H1 (cell line): Measurements from ENCODE around the gene PDPK1. TPM values are rescaled to one million over a fixed set of nuclear protein-coding genes. Genes with fewer than 3 reads are reported as not detected.
"Not testable (repeated sequence)": the region's sequence is repeated elsewhere in the genome, so short reads cannot be mapped to it uniquely, and the experiment has no call there.

ENCODE experiments used
- CTCF ChIA-PET: fragments of 300-600 bp; sonication (Branson Sonifier 250); formaldehyde crosslinking; loops from one replicate; lab custom pipeline; 2021; ENCODE audit not compliant: partially characterized antibody; lab: Charles Lee
- POLR2A ChIA-PET: fragments of 300-600 bp; sonication (Branson Sonifier 250); formaldehyde crosslinking; loops from one replicate; lab custom pipeline; 2021; ENCODE audit warnings: inconsistent platforms; ENCODE audit not compliant: partially characterized antibody; lab: Charles Lee
- DNase-seq, 2 experiments: peaks; one replicate each; pipeline versions ENCODE4 v3.0.0 to v3.0.0-alpha.2; 2010 to 2022; ENCODE audit warnings: low spot score in 2 of 2, low read depth in 1 of 2, mixed read lengths in 1 of 2
- FAIRE-seq: peaks from 2 replicates; lab custom pipeline; 2011; peaks lifted over from hg19 to GRCh38; lab: Jason Lieb, UNC
- H2AFZ ChIP-seq: 2 replicates; pipeline ENCODE4 v1.8.1; 2012; ENCODE audit warnings: low read length, inconsistent platforms
- H2AK5ac ChIP-seq: 2 replicates; pipeline ENCODE4 v1.6.1; 2013; ENCODE audit warnings: low read depth, low read length
- H2BK120ac ChIP-seq: replicated peaks from 2 replicates; pipeline ENCODE3; 2013; ENCODE audit warnings: low read depth, low read length, inconsistent platforms
- H2BK12ac ChIP-seq: 2 replicates; pipeline ENCODE4 v1.6.1; 2013; ENCODE audit warnings: low read depth, low read length
- H2BK15ac ChIP-seq: 2 replicates; pipeline ENCODE4 v1.6.1; 2013; ENCODE audit warnings: low read length
- H2BK20ac ChIP-seq: 2 replicates; pipeline ENCODE4 v1.6.1; 2013; ENCODE audit warnings: low read length
- H2BK5ac ChIP-seq: 2 replicates; pipeline ENCODE4 v1.6.1; 2013; ENCODE audit warnings: low read depth, low read length
- H3K14ac ChIP-seq: 2 replicates; pipeline ENCODE4 v1.6.1; 2013; ENCODE audit warnings: inconsistent platforms; ENCODE audit not compliant: insufficient read length
- H3K18ac ChIP-seq: 2 replicates; pipeline ENCODE4 v1.6.1; 2013; ENCODE audit warnings: low read length; ENCODE audit errors: extremely low read depth
- H3K23ac ChIP-seq: 2 replicates; pipeline ENCODE4 v1.6.1; 2013; ENCODE audit warnings: inconsistent platforms; ENCODE audit not compliant: insufficient read length
- H3K23me2 ChIP-seq: 2 replicates; pipeline ENCODE4 v1.6.1; 2013; ENCODE audit warnings: low read depth, low read length
- H3K27ac ChIP-seq: 2 replicates; pipeline ENCODE4 v1.6.1; 2011; ENCODE audit warnings: low read depth, low read length, inconsistent platforms
- H3K27me3 ChIP-seq, 4 experiments: replicated peaks in 1 of 4; 1 replicate in 1 of 4; 2 replicates in 3 of 4; pipeline versions ENCODE4 v1.6.1 to v1.8.1; 2011 to 2013; ENCODE audit warnings: low read length in 3 of 4, mild to moderate bottlenecking in 3 of 4, inconsistent platforms in 2 of 4, mixed read lengths in 2 of 4, moderate library complexity in 1 of 4; ENCODE audit not compliant: control insufficient read depth in 3 of 4, insufficient read depth in 3 of 4; ENCODE audit errors: extremely low read depth in 1 of 4
- H3K36me3 ChIP-seq, 4 experiments: 2 replicates each; pipeline versions ENCODE4 v1.6.1 to v1.8.1; 2011 to 2013; ENCODE audit warnings: mild to moderate bottlenecking in 4 of 4, low read length in 3 of 4, moderate library complexity in 2 of 4, control low read depth in 1 of 4, inconsistent platforms in 1 of 4; ENCODE audit not compliant: insufficient read depth in 4 of 4, control insufficient read depth in 2 of 4
- H3K4ac ChIP-seq: replicated peaks from 2 replicates; pipeline ENCODE3; 2013; ENCODE audit warnings: low read length, low read depth, mixed read lengths, inconsistent platforms; ENCODE audit not compliant: insufficient read length
- H3K4me1 ChIP-seq, 4 experiments: replicated peaks in 1 of 4; 1 replicate in 1 of 4; 2 replicates in 3 of 4; pipeline versions ENCODE4 v1.6.1 to v1.8.1; 2011 to 2013; ENCODE audit warnings: low read length in 3 of 4, inconsistent platforms in 2 of 4, mixed read lengths in 1 of 4; ENCODE audit not compliant: insufficient read depth in 4 of 4, control insufficient read depth in 3 of 4
- H3K4me2 ChIP-seq, 2 experiments: 2 replicates each; pipeline versions ENCODE4 v1.6.1 to v1.8.1; 2011 to 2013; ENCODE audit warnings: low read depth in 2 of 2, low read length in 2 of 2, control low read depth in 1 of 2, inconsistent platforms in 1 of 2, mild to moderate bottlenecking in 1 of 2; ENCODE audit not compliant: insufficient read depth in 1 of 2
- H3K4me3 ChIP-seq, 4 experiments: fragments of 200-600, 300-600 bp in 1 of 4; sonication (generic), shearing (Covaris generic), sonication (Bioruptor Twin) in 1 of 4; 2 replicates each; pipeline versions ENCODE4 v1.5.1 to v1.8.1; 2011 to 2016; ENCODE audit warnings: low read length in 4 of 4, low read depth in 3 of 4, control low read depth in 2 of 4, inconsistent platforms in 2 of 4, mild to moderate bottlenecking in 2 of 4, mixed read lengths in 1 of 4, moderate library complexity in 1 of 4; ENCODE audit not compliant: insufficient read depth in 2 of 4; ENCODE audit errors: extremely low read depth in 1 of 4
- H3K56ac ChIP-seq: replicated peaks from 2 replicates; pipeline ENCODE3; 2013; ENCODE audit warnings: low read depth, mild to moderate bottlenecking, mixed read lengths, low read length, inconsistent platforms; ENCODE audit not compliant: insufficient read length
- H3K79me1 ChIP-seq: 2 replicates; pipeline ENCODE4 v1.6.1; 2013; ENCODE audit warnings: low read depth, low read length, control low read depth
- H3K79me2 ChIP-seq, 2 experiments: 2 replicates each; pipeline versions ENCODE4 v1.6.1 to v1.8.1; 2012 to 2013; ENCODE audit warnings: low read length in 2 of 2, mild to moderate bottlenecking in 2 of 2, inconsistent platforms in 1 of 2; ENCODE audit not compliant: insufficient read depth in 2 of 2, control insufficient read depth in 1 of 2
- H3K9ac ChIP-seq, 4 experiments: replicated peaks in 1 of 4; 1 replicate in 1 of 4; 2 replicates in 3 of 4; pipeline versions ENCODE4 v1.6.1 to v1.8.1; 2011 to 2013; ENCODE audit warnings: low read depth in 3 of 4, low read length in 3 of 4, control low read depth in 2 of 4, mild to moderate bottlenecking in 2 of 4, moderate library complexity in 2 of 4, inconsistent platforms in 1 of 4; ENCODE audit errors: extremely low read depth in 1 of 4
- H3K9me3 ChIP-seq, 2 experiments: 2 replicates each; pipeline versions ENCODE4 v1.6.1 to v1.8.1; 2012 to 2013; ENCODE audit warnings: mild to moderate bottlenecking in 2 of 2, moderate library complexity in 2 of 2, control low read depth in 1 of 2, inconsistent platforms in 1 of 2, low read depth in 1 of 2, low read length in 1 of 2, mixed read lengths in 1 of 2; ENCODE audit not compliant: insufficient read depth in 2 of 2
- H4K20me1 ChIP-seq, 2 experiments: replicated peaks in 1 of 2; 2 replicates each; pipeline versions ENCODE3 to v1.8.1; 2011 to 2013; ENCODE audit warnings: inconsistent platforms in 2 of 2, low read length in 2 of 2, mild to moderate bottlenecking in 1 of 2; ENCODE audit not compliant: insufficient read depth in 2 of 2, control insufficient read depth in 1 of 2
- H4K5ac ChIP-seq: 2 replicates; pipeline ENCODE4 v1.6.1; 2013; ENCODE audit warnings: low read length, low read depth, mixed read lengths, inconsistent platforms; ENCODE audit not compliant: insufficient read length
- H4K8ac ChIP-seq: 2 replicates; pipeline ENCODE4 v1.8.0; 2013; ENCODE audit warnings: mild to moderate bottlenecking, moderate library complexity, low read length, inconsistent platforms; ENCODE audit not compliant: insufficient read depth; ENCODE audit errors: extremely low read depth
- H4K91ac ChIP-seq: replicated peaks from 2 replicates; pipeline ENCODE3; 2013; ENCODE audit warnings: low read length, mixed read lengths, inconsistent platforms; ENCODE audit not compliant: insufficient read length
- WGBS, 2 experiments: shearing (Covaris generic) in 1 of 2; methylation state at CpG; one replicate each; pipeline versions ENCODE4 v1.1.6 to v1.1.7; 2013 to 2015; ENCODE audit warnings: low lambda C conversion rate in 2 of 2, mixed read lengths in 2 of 2, inconsistent platforms in 1 of 2, low coverage in 1 of 2, missing lambda C conversion rate in 1 of 2; ENCODE audit not compliant: insufficient replicate concordance in 2 of 2, insufficient coverage in 1 of 2, insufficient read length in 1 of 2; ENCODE audit errors: extremely low coverage in 1 of 2, missing lambda C conversion rate in 1 of 2; 5-methylcytosine and 5-hydroxymethylcytosine counted together
- polyA plus RNA-seq, 7 experiments: library from polyadenylated mRNA; depleted of rRNA in 3 of 7; stranded (reverse) in 5 of 7; unstranded in 2 of 7; fragments of >200 nt in 5 of 7; fragments of 200-250 nt in 2 of 7; gene quantifications; 1 replicate in 5 of 7; 2 replicates in 1 of 7; 4 replicates in 1 of 7; pipeline versions ENCODE4 v1.2.1 to v1.2.3, GENCODE V29; 2011 to 2013; ENCODE audit warnings: missing spikeins in 2 of 7, mixed read lengths in 2 of 7
- total RNA-seq: library from RNA; stranded (reverse); fragmentation: NEBNext Ultra II Directional; extraction: Animal tissue kit (Norgen Biotek cat#: 25700); gene quantifications from 2 replicates; pipeline ENCODE4 v1.2.1, GENCODE V29; 2021

PDPK1 gene
- total and polyA plus RNA-seq, 2 of the 8 experiments (the other 6 are each of a cell fraction or from before 2014, with no cell fraction given), result 17.1 to 27.8 TPM

- H3K27me3 ChIP-seq, H2AK5ac ChIP-seq, H3K18ac ChIP-seq, H3K23me2 ChIP-seq, H3K79me1 ChIP-seq, H2BK12ac ChIP-seq, H3K56ac ChIP-seq, H3K36me3 ChIP-seq, H2AFZ ChIP-seq, FAIRE-seq, POLR2A ChIA-PET, H3K4ac ChIP-seq, H2BK15ac ChIP-seq, H3K14ac ChIP-seq, H4K8ac ChIP-seq, H3K9ac ChIP-seq, H4K5ac ChIP-seq, H2BK20ac ChIP-seq, H3K27ac ChIP-seq, H3K9me3 ChIP-seq, H4K20me1 ChIP-seq, H3K4me1 ChIP-seq, H2BK120ac ChIP-seq, H3K23ac ChIP-seq, H3K4me3 ChIP-seq, DNase-seq, H2BK5ac ChIP-seq, H4K91ac ChIP-seq: not testable (repeated sequence)
- H3K79me2 ChIP-seq, result peaks cover 0 to 30% of the 10 kb centered on the region in 2 experiments; a peak in 2 of 4 replicates
- WGBS, 2 experiments, result 89% methylated on average over 24 of the region's 24 CpGs; no CpG with 5 or more reads in 1 of the 2 experiments
- H3K4me2 ChIP-seq, result peak overlapping the region in 1 of 2 experiments; percentile 58; a peak in 1 of 4 replicates
- CTCF ChIA-PET, result interaction anchor here (1.0 kb wide), 1 partner anchor 29 kb away, joined by 4 read pairs; no protein-coding TSS in a partner anchor
Measured at GRCh38 chr16:2539192-2539844, 1.5 kb downstream of the PDPK1 start.
